Head of caudate nucleus (tissue), 42 donors: ENCODE data around the gene ASCL2.

Experiments
- DNase-seq, 42 donors: peaks; one replicate each; pipeline versions ENCODE4 v3.0.0 to v3.0.0-alpha.2; 2020 to 2021; ENCODE audit warnings: mixed read lengths in 7 of 42
- intact Hi-C: fragments of 100-400 bp; cut with DNase I; formaldehyde crosslinking; loops from one replicate; pipeline ENCODE4 v1.15.0; 2022

Gene ASCL2

GRCh38 chr11:2270322-2271076 is at the start of gene ASCL2:
Gene ASCL2 (minus strand): TSS chr11:2270588. CDS start chr11:2270332, 256 bp downstream.
- DNase-seq = peak in 5 of 42 donors; percentile 14 to 41 (median 33)
- intact Hi-C loops = no loop called here

GRCh38 chr11:2319791-2320472 is 49.5 kb upstream of the ASCL2 start:
- intact Hi-C loops = loop anchor here (10.0 kb wide), 1 partner anchor 55 kb away; the partner anchor contains the start of gene CD81
- DNase-seq = peak in 2 of 42 donors; percentile 13 to 24

GRCh38 chr11:2318707-2319106 is 48.3 kb upstream of the ASCL2 start:
- no peak for DNase-seq
- intact Hi-C loops = loop anchor here (10.0 kb wide), 1 partner anchor 56 kb away; the partner anchor contains the start of gene CD81

GRCh38 chr11:2318123-2318522 is 47.7 kb upstream of the ASCL2 start:
- intact Hi-C loops = loop anchor here (10.0 kb wide), 1 partner anchor 57 kb away; the partner anchor contains the start of gene CD81
- DNase-seq = no peak

- peak in 3 of 42 donors; percentile 18 to 27 (median 18) for DNase-seq
- intact Hi-C loops = loop anchor here (10.0 kb wide), 1 partner anchor 57 kb away; the partner anchor contains the start of gene CD81
These were observed 47.1 kb upstream of the ASCL2 start for GRCh38 chr11:2317354-2318050.

GRCh38 chr11:2316963-2317244 is 46.5 kb upstream of the ASCL2 start:
- DNase-seq = no peak
- intact Hi-C loops = loop anchor here (10.0 kb wide), 1 partner anchor 58 kb away; the partner anchor contains the start of gene CD81

- DNase-seq = peak in 5 of 42 donors; percentile 12 to 35 (median 20)
- intact Hi-C loops = loop anchor here (10.0 kb wide), 1 partner anchor 58 kb away; the partner anchor contains the start of gene CD81
These were observed 46.0 kb upstream of the ASCL2 start for GRCh38 chr11:2316169-2316962.

GRCh38 chr11:2315395-2316168 is 45.2 kb upstream of the ASCL2 start:
- intact Hi-C loops = loop anchor here (10.0 kb wide), 1 partner anchor 59 kb away; the partner anchor contains the start of gene CD81
- DNase-seq = peak in 9 of 42 donors; percentile 6 to 46 (median 23)

GRCh38 chr11:2314525-2315394 is 44.4 kb upstream of the ASCL2 start:
- intact Hi-C loops = loop anchor here (10.0 kb wide), 1 partner anchor 60 kb away; the partner anchor contains the start of gene CD81
- peak; percentile 63 to 91 (median 82) for DNase-seq

GRCh38 chr11:2314136-2314524 is 43.7 kb upstream of the ASCL2 start:
- intact Hi-C loops = loop anchor here (10.0 kb wide), 1 partner anchor 61 kb away; the partner anchor contains the start of gene CD81
- DNase-seq = peak in 3 of 42 donors; percentile 14 to 29 (median 29)

GRCh38 chr11:2313051-2313951 is 42.9 kb upstream of the ASCL2 start:
- DNase-seq = peak in 5 of 42 donors; percentile 11 to 33 (median 15)
- intact Hi-C loops = loop anchor here (10.0 kb wide), 1 partner anchor 62 kb away; the partner anchor contains the start of gene CD81

- DNase-seq = peak in 2 of 42 donors; percentile 7 to 29
- intact Hi-C loops = loop anchor here (10.0 kb wide), 1 partner anchor 62 kb away; the partner anchor contains the start of gene CD81
These were observed 42.0 kb upstream of the ASCL2 start for GRCh38 chr11:2312232-2313042.

- intact Hi-C loops = loop anchor here (10.0 kb wide), 1 partner anchor 63 kb away; the partner anchor contains the start of gene CD81
- DNase-seq = peak in 1 of 42 donors; percentile 13
These were observed 41.2 kb upstream of the ASCL2 start for GRCh38 chr11:2311353-2312133.
